Nucleus accumbens (tissue), 56 donors: ENCODE data around the gene DYRK1B.
A peak's percentile ranks its signal among the peaks of the same experiment; 100 is the strongest.
"Not testable (repeated sequence)": the region's sequence is repeated elsewhere in the genome, so short reads cannot be mapped to it uniquely, and the experiment has no call there.

Source experiments
- DNase-seq, 56 donors: peaks; one replicate each; lab custom pipeline; 2025; lab: John Stamatoyannopoulos, UW

DYRK1B gene

GRCh38 chr19:39833464-39834286 is at the start of gene DYRK1B:
Gene DYRK1B, minus strand, starts transcription at chr19:39834162. Its CDS starts 2,295 bp downstream, at chr19:39831867.
- peak; percentile 87 to 98 (median 94) for DNase-seq

DNA sequence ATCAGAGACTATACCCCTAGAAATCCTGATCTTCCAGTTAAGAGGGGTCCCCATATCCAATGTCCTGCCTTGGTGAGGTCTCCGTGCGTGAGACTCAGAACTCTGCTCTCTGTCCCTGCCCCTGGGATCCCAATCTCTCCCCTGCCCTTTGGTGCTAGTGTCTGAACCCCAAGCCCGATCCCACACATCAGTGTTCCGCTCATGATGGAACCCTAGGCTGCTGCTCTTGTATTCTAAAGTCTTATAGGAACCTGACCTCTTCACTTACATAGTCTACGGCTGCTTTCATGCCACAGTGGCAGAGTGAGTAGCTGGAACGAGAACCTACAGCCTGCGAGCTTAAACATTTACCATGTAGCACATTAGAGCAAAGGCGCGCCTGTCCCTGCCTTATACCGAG is 48.7 kb upstream of the DYRK1B start:
- not testable (repeated sequence) for DNase-seq

GRCh38 chr19:39881495-39882110 is 47.6 kb upstream of the DYRK1B start:
- DNase-seq, result not testable (repeated sequence)

GRCh38 chr19:39880241-39880640 is 46.3 kb upstream of the DYRK1B start:
- not testable (repeated sequence) for DNase-seq

GRCh38 chr19:39879796-39880195 is 45.8 kb upstream of the DYRK1B start:
- not testable (repeated sequence) for DNase-seq

DNA sequence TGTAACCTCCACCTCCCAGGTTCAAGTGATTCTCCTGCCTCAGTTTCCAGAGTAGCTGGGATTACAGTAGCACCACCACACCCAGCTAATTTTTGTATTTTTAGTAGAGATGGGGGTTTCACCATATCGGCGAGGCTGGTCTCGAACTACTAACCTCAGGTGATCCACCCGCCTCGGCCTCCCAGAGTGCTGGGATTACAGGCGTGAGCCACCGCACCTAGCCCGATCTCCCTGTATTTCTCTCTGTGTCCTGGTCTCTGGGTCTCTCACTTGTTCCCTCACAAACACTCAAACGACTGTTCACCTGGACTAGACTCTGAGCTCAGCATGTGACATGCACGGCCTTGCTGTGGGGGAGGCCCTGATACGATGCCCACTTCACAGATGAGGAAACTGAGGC is 44.9 kb upstream of the DYRK1B start:
- not testable (repeated sequence) for DNase-seq

GRCh38 chr19:39878398-39878797 is 44.4 kb upstream of the DYRK1B start:
- DNase-seq, result no peak

DNA sequence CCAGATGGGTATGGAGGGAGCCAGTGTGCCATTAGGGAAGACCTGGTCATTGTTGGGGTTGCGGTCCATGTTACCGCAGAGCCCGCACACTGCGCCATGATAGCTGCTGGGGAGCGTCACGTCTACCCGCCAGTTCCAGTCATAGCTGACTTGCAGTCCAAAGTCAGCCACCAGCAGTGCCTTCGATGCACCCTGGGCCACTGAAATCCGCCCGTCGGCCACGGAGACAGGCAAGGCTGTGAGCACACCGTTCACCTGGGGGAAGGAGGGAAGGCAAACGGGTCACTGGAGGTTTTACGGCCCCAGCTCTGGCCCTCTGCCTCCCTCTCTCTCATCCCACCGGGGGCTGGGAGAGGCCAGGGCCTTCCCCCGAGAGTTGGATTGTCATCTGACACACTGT is 44.0 kb upstream of the DYRK1B start:
- not testable (repeated sequence) for DNase-seq

DNA sequence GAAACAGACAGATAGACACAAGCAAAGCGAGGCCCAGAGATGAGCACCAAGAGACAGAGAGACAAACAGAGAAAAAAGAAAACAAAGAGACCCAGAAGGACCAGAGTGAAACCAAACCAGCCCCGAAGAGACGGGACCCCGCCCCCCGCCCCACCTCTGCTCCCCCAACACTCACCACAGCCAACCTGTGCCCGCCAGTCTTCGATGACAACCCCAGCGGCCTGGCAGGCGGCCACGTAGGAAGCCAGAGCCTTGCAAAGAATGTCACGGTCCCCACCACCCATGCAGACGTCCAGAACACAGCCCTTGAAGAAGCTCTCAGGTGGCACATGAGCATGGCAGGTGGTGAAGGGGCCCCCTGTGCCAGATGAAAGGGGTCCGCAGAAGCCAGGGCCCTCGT is 43.5 kb upstream of the DYRK1B start:
- not testable (repeated sequence) for DNase-seq

GRCh38 chr19:39876486-39876885 is 42.5 kb upstream of the DYRK1B start:
- DNase-seq, result not testable (repeated sequence)

GRCh38 chr19:39875401-39875864 is 41.5 kb upstream of the DYRK1B start:
- not testable (repeated sequence) for DNase-seq

GRCh38 chr19:39874404-39874803 is 40.4 kb upstream of the DYRK1B start:
- no peak for DNase-seq

DNA sequence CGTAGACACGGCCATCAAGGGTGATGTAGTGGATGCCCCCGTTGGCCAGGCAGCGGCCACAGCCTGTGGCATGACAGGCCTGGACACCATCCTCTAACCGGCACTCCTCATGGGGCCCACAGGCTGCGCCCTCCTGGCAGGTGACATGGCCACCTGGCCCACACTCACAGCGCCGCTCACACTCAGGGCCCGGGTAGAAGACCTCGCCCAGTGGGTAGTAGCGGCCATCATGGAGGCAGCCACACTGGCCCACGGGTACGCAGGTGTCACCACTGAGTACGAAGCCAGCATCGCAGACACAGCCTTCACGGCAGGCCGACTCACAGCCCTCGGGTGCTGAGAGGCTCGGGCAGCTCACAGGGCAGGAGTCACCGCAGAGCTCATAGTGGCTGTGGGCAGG is 39.4 kb upstream of the DYRK1B start:
- DNase-seq, result no peak

DNA sequence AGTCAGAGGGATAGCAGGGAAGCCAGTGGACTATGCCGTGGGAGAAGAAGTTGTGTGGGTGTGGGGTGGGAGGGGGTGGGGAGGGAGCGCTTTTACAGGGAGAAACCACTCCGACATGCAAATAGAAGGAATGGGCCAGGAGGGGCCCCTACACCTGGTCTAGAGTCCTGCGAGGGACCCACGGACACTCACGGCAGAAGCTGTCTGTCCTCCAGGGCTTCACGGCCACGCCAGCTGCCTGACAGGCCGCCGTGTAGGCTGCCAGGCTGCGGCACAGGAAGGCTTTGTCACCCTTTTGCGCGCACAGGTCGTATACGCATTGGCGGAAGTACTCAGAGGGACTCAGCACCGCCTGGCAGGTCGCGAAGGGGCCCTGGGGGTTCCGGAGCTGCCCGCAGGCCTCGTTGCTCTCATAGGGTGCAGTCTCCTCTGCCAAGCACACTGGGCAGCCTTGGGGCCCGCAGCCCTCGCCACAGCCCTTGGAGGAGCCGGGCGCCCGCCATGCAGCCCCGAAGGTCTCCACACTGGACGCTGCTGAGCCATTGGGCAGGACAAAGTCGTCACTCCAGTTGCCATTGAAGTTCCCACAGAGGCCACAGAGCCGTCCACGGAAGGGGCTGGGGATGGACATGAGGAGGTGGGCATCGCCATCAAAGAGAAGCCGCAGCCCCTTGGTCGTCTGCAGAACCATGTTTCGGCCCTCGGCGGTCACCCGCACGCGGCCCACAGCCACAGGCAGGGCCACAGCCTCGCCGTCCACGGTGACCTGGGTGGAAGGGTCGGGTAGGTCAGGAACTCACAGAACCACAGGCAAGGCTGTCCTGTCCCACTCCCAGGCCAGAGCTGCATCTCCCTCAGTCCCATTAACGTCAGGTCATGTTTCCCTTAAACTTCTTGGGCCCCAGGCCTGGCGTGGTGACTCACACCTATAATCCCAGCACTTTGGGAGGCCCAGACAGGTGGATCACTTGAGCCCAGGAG is 38.2 kb upstream of the DYRK1B start:
- no peak for DNase-seq

GRCh38 chr19:39871362-39871761 is 37.4 kb upstream of the DYRK1B start:
- no peak for DNase-seq

DNA sequence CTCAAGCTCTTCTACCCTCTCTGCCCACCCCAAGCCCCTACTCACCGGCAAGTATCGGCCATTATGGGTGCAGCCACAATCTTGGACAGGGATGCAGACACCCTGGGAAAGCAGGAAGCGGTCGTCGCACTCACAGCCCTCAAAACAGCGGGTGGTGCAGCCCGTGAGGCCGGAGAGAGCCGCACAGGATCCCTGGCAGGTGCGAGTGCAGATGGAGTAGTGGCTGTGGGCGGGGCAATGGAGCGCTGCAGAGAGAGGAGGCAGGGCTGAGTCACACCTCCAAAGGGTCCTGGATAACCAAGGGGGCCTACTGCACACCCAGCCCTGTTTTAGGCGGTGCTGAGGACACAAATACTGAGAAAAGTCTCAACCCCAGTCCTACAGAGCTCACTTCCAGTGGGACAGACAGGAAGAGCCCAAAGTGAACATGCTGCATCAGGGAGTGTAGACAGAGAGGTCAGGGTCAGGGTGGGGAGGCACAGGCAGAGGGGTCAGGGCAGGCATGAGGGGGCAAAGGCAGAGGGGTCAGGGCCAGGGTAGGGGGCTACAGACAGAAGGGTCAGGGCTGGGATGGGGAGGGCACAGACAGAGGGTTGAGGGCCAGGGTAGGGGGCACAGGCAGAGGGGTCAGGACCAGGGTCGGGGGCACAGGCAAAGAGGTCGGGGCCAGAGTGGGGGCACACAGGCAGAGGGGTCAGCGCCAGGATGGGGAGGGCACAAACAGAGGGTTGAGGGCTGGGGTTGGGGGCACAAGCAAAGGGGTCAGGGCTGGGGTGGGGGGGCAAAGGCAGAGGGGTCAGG is 36.4 kb upstream of the DYRK1B start:
- DNase-seq, result no peak

GRCh38 chr19:39867952-39868351 is 34.0 kb upstream of the DYRK1B start:
- no peak for DNase-seq

DNA sequence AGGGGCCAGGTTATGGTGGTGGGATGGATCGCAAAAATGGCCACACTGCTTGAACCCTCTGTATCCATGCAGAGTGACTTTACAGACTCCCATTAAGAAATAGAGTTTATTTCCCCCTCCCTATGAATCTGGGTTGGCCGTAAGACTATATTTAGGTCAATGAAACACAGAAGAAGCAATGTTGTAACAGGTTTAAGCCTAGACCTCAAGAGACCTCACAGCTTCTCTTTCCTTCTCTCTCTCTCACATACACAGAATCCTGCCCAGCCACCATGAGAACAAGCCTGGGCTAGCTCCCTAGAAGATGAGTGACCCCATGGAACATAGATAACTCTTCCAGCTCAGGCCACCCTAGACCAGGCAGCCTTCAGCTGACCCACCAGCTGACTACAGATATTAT is 33.2 kb upstream of the DYRK1B start:
- no peak for DNase-seq

DNA sequence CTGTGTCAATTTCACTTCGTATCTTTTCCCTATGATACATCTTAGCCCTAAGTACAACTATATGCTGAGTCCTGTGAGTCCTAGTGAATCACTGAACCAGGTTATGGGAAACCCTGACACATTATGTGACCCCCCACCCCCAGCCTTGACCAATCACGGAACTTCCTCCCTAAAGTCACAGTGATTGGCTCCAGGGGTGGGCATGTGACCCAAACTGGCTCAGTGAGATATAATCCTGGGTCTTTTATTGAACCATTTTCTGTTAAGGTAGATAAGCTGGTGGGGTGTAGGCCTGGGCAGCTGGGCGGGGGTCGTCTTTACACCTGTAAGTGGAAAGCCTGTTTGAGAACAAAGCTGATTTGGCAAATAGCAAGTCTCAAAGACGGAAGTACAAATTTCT is 32.0 kb upstream of the DYRK1B start:
- no peak for DNase-seq

- DNase-seq, result no peak
Measured at GRCh38 chr19:39865186-39865585, 31.2 kb upstream of the DYRK1B start.
